HEK293 (cell line): ENCODE data around the gene PITPNM3.

Experiments used
- CTCF ChIA-PET: fragments of 350-600 bp; formaldehyde crosslinking; extraction: SDS; loops from one replicate; lab custom pipeline; 2021; ENCODE audit warnings: antibody characterized with exemption; lab: Yijun Ruan, JAX
- POLR2A ChIA-PET: fragments of 300-600 bp; formaldehyde crosslinking; extraction: SDS; loops from one replicate; lab custom pipeline; 2020; ENCODE audit warnings: antibody characterized with exemption, inconsistent platforms; lab: Yijun Ruan, JAX
- H3K27ac ChIP-seq: fragments of 200-500 bp; sonication (Bioruptor generic); 2 replicates; pipeline ENCODE4 v1.5.1; 2014; ENCODE audit warnings: low read depth, low read length, control low read depth, inconsistent platforms; ENCODE audit errors: extremely low read depth
- H3K36me3 ChIP-seq, 2 experiments: fragments of 200-500 bp in 1 of 2; sonication (Bioruptor generic) in 1 of 2; 1 replicate in 1 of 2; 2 replicates in 1 of 2; pipeline ENCODE4 v1.5.1; 2014 to 2017; ENCODE audit warnings: inconsistent platforms in 2 of 2, low read length in 2 of 2; ENCODE audit not compliant: control insufficient read depth in 2 of 2, insufficient read depth in 1 of 2
- H3K4me1 ChIP-seq: fragments of 200-500 bp; sonication (Bioruptor generic); 2 replicates; pipeline ENCODE4 v1.5.1; 2014; ENCODE audit warnings: mild to moderate bottlenecking, low read length, inconsistent platforms; ENCODE audit not compliant: control insufficient read depth, insufficient read depth
- H3K4me3 ChIP-seq: 2 replicates; pipeline ENCODE4 v1.5.1; 2011; ENCODE audit warnings: low read depth, mild to moderate bottlenecking, control low read depth, low read length, moderate library complexity
- H3K9me3 ChIP-seq: fragments of 200-500 bp; sonication (Bioruptor generic); 2 replicates; pipeline ENCODE4 v1.5.1; 2014; ENCODE audit warnings: low read depth, low read length, inconsistent platforms; ENCODE audit not compliant: control insufficient read depth, insufficient read depth
- HOXC10 ChIP-seq: sonication (generic); formaldehyde crosslinking; IDR thresholded peaks from 2 replicates; pipeline ENCODE4 v1.8.1; 2023; ENCODE audit warnings: mild to moderate bottlenecking, missing genetic modification reagents
- KLF10 ChIP-seq: fragments of 450-650 bp; IDR thresholded peaks from 2 replicates; pipeline ENCODE4 v1.5.1; 2018; ENCODE audit warnings: missing biosample characterization, mild to moderate bottlenecking, missing genetic modification characterization
- SALL2 ChIP-seq: fragments of 450-650 bp; formaldehyde crosslinking; IDR thresholded peaks from 2 replicates; pipeline ENCODE4 v1.5.0; 2017; ENCODE audit warnings: missing biosample characterization, mild to moderate bottlenecking, missing genetic modification characterization, borderline replicate concordance
- YY2 ChIP-seq: fragments of 450-650 bp; formaldehyde crosslinking; IDR thresholded peaks from 2 replicates; pipeline ENCODE4 v1.5.1; 2016; ENCODE audit warnings: missing biosample characterization, missing genetic modification characterization
- ZNF138 ChIP-seq: fragments of 450-650 bp; formaldehyde crosslinking; IDR thresholded peaks from 2 replicates; pipeline ENCODE4 v1.5.1; 2016; ENCODE audit warnings: missing biosample characterization, missing genetic modification characterization, borderline replicate concordance
- ZNF140 ChIP-seq: fragments of 450-650 bp; formaldehyde crosslinking; IDR thresholded peaks from 2 replicates; pipeline ENCODE4 v1.5.1; 2016; ENCODE audit warnings: missing biosample characterization, missing genetic modification characterization
- ZNF184 ChIP-seq: fragments of 450-650 bp; IDR thresholded peaks from 2 replicates; pipeline ENCODE4 v1.5.1; 2018; ENCODE audit warnings: missing biosample characterization, mild to moderate bottlenecking, missing genetic modification characterization
- ZNF670 ChIP-seq: fragments of 450-650 bp; formaldehyde crosslinking; IDR thresholded peaks from 2 replicates; pipeline ENCODE4 v1.5.1; 2016; ENCODE audit warnings: missing biosample characterization, missing genetic modification characterization, low read depth
- ZNF830 ChIP-seq: fragments of 450-650 bp; IDR thresholded peaks from 2 replicates; pipeline ENCODE4 v1.5.0; 2018; ENCODE audit warnings: missing biosample characterization, missing genetic modification characterization, low read depth, mild to moderate bottlenecking, moderate library complexity
- ZNF843 ChIP-seq: fragments of 450-650 bp; formaldehyde crosslinking; IDR thresholded peaks from 2 replicates; pipeline ENCODE4 v1.5.1; 2016; ENCODE audit warnings: missing biosample characterization, missing genetic modification characterization
- ZSCAN16 ChIP-seq: fragments of 450-650 bp; formaldehyde crosslinking; IDR thresholded peaks from 2 replicates; pipeline ENCODE4 v1.5.1; 2016; ENCODE audit warnings: missing biosample characterization, missing genetic modification characterization
- TF ChIP-seq, protein P1 (sequence below): fragments of 450-650 bp; formaldehyde crosslinking; IDR thresholded peaks from 2 replicates; pipeline ENCODE4 v1.5.1; 2016; ENCODE audit warnings: missing biosample characterization, missing genetic modification characterization, low read depth
- TF ChIP-seq, protein P2 (sequence below): fragments of 450-650 bp; formaldehyde crosslinking; IDR thresholded peaks from 2 replicates; pipeline ENCODE4 v1.5.1; 2016; ENCODE audit warnings: missing biosample characterization, missing genetic modification characterization
- TF ChIP-seq, protein P3 (sequence below): fragments of 450-650 bp; formaldehyde crosslinking; IDR thresholded peaks from 2 replicates; pipeline ENCODE4 v1.5.1; 2016; ENCODE audit warnings: missing biosample characterization, missing genetic modification characterization, borderline replicate concordance
- TF ChIP-seq, protein P4 (sequence below): fragments of 450-650 bp; formaldehyde crosslinking; IDR thresholded peaks from 2 replicates; pipeline ENCODE4 v1.5.1; 2017; ENCODE audit warnings: missing biosample characterization, missing genetic modification characterization
- TF ChIP-seq, protein P5 (sequence below): fragments of 450-650 bp; formaldehyde crosslinking; IDR thresholded peaks from 2 replicates; pipeline ENCODE4 v1.5.1; 2016; ENCODE audit warnings: missing biosample characterization, missing genetic modification characterization
- TF ChIP-seq, protein P6 (sequence below): fragments of 450-650 bp; IDR thresholded peaks from 2 replicates; pipeline ENCODE4 v1.5.1; 2018; ENCODE audit warnings: missing biosample characterization, mild to moderate bottlenecking, missing genetic modification characterization

PITPNM3 gene

DNA sequence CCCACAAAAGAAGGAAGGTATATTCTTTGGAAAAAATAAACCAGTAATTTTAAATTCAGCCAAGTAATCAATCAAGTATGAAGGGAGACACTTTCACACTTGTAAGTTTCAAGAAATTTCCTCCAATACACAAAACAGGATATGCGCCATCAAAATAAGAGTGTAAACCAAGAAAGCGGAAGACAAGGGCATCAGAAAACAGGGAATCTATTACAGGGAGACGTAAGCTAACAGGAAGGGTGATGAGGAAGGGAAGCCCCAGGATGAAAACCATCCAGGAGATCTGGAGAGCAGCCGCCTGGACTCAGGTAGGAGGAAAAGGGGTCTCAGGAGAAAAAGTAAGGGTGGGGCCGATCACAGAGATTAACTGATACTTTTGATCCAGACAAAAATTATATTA lies 31.8 kb upstream of the PITPNM3 start (continued):
- TF ChIP-seq, protein P1, sequence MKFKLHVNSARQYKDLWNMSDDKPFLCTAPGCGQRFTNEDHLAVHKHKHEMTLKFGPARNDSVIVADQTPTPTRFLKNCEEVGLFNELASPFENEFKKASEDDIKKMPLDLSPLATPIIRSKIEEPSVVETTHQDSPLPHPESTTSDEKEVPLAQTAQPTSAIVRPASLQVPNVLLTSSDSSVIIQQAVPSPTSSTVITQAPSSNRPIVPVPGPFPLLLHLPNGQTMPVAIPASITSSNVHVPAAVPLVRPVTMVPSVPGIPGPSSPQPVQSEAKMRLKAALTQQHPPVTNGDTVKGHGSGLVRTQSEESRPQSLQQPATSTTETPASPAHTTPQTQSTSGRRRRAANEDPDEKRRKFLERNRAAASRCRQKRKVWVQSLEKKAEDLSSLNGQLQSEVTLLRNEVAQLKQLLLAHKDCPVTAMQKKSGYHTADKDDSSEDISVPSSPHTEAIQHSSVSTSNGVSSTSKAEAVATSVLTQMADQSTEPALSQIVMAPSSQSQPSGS, result no peak

DNA sequence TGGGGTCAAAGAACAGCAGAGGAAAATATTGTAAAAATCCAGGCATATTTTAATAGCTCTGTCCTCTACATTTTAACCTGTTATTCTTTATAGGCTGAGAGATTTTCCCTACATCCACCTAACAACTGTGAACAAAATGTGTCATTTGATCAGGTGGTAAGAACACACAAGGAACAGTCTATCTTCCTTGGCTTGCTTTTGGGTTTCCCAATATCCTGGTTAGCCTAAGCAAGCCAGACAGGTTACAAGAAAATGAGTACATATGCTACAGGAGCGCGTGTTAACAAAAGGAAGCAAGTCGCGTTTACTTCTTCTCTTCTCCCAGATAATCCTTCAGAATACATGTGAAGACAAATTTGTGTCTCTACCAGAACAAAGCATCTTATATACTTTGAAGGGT lies 31.0 kb upstream of the PITPNM3 start:
- peaks cover 84 to 99% of the 10 kb centered on the region in 2 experiments for H3K36me3 ChIP-seq
- POLR2A ChIA-PET, result no interaction called here

More for the DNA sequence above, 31.0 kb upstream of the PITPNM3 start:
- no peaks in the 10 kb centered on the region for H3K4me1 ChIP-seq
- no peak overlapping the region for H3K27ac ChIP-seq
- H3K9me3 ChIP-seq, result peaks cover 7% of the 10 kb centered on the region
- TF ChIP-seq ZNF830 (tag by site-specific recombination) (no peak), KLF10 (tag by site-specific recombination) (no peak), SALL2 (tag by site-specific recombination) (no peak), ZNF184 (tag by site-specific recombination) (no peak), ZNF843 (tag by site-specific recombination) (no peak), HOXC10 (no peak), YY2 (tag by site-specific recombination) (no peak), ZNF670 (tag by site-specific recombination) (no peak), ZSCAN16 (tag by site-specific recombination) (no peak), ZNF138 (tag by site-specific recombination) (no peak), ZNF140 (tag by site-specific recombination) (no peak)
- TF ChIP-seq, protein P2, sequence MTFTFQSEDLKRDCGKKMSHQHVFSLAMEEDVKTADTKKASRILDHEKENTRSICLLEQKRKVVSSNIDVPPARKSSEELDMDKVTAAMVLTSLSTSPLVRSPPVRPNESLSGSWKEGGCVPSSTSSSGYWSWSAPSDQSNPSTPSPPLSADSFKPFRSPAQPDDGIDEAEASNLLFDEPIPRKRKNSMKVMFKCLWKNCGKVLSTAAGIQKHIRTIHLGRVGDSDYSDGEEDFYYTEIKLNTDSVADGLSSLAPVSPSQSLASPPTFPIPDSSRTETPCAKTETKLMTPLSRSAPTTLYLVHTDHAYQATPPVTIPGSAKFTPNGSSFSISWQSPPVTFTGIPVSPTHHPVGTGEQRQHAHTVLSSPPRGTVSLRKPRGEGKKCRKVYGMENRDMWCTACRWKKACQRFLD, result no peak
- TF ChIP-seq, protein P3, sequence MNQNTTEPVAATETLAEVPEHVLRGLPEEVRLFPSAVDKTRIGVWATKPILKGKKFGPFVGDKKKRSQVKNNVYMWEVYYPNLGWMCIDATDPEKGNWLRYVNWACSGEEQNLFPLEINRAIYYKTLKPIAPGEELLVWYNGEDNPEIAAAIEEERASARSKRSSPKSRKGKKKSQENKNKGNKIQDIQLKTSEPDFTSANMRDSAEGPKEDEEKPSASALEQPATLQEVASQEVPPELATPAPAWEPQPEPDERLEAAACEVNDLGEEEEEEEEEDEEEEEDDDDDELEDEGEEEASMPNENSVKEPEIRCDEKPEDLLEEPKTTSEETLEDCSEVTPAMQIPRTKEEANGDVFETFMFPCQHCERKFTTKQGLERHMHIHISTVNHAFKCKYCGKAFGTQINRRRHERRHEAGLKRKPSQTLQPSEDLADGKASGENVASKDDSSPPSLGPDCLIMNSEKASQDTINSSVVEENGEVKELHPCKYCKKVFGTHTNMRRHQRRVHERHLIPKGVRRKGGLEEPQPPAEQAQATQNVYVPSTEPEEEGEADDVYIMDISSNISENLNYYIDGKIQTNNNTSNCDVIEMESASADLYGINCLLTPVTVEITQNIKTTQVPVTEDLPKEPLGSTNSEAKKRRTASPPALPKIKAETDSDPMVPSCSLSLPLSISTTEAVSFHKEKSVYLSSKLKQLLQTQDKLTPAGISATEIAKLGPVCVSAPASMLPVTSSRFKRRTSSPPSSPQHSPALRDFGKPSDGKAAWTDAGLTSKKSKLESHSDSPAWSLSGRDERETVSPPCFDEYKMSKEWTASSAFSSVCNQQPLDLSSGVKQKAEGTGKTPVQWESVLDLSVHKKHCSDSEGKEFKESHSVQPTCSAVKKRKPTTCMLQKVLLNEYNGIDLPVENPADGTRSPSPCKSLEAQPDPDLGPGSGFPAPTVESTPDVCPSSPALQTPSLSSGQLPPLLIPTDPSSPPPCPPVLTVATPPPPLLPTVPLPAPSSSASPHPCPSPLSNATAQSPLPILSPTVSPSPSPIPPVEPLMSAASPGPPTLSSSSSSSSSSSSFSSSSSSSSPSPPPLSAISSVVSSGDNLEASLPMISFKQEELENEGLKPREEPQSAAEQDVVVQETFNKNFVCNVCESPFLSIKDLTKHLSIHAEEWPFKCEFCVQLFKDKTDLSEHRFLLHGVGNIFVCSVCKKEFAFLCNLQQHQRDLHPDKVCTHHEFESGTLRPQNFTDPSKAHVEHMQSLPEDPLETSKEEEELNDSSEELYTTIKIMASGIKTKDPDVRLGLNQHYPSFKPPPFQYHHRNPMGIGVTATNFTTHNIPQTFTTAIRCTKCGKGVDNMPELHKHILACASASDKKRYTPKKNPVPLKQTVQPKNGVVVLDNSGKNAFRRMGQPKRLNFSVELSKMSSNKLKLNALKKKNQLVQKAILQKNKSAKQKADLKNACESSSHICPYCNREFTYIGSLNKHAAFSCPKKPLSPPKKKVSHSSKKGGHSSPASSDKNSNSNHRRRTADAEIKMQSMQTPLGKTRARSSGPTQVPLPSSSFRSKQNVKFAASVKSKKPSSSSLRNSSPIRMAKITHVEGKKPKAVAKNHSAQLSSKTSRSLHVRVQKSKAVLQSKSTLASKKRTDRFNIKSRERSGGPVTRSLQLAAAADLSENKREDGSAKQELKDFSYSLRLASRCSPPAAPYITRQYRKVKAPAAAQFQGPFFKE (tag by site-specific recombination), result no peak
- TF ChIP-seq, protein P4, sequence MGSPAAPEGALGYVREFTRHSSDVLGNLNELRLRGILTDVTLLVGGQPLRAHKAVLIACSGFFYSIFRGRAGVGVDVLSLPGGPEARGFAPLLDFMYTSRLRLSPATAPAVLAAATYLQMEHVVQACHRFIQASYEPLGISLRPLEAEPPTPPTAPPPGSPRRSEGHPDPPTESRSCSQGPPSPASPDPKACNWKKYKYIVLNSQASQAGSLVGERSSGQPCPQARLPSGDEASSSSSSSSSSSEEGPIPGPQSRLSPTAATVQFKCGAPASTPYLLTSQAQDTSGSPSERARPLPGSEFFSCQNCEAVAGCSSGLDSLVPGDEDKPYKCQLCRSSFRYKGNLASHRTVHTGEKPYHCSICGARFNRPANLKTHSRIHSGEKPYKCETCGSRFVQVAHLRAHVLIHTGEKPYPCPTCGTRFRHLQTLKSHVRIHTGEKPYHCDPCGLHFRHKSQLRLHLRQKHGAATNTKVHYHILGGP (tag by site-specific recombination), result no peak
- TF ChIP-seq, protein P5, sequence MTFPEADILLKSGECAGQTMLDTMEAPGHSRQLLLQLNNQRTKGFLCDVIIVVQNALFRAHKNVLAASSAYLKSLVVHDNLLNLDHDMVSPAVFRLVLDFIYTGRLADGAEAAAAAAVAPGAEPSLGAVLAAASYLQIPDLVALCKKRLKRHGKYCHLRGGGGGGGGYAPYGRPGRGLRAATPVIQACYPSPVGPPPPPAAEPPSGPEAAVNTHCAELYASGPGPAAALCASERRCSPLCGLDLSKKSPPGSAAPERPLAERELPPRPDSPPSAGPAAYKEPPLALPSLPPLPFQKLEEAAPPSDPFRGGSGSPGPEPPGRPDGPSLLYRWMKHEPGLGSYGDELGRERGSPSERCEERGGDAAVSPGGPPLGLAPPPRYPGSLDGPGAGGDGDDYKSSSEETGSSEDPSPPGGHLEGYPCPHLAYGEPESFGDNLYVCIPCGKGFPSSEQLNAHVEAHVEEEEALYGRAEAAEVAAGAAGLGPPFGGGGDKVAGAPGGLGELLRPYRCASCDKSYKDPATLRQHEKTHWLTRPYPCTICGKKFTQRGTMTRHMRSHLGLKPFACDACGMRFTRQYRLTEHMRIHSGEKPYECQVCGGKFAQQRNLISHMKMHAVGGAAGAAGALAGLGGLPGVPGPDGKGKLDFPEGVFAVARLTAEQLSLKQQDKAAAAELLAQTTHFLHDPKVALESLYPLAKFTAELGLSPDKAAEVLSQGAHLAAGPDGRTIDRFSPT, result no peak
- TF ChIP-seq, protein P6, sequence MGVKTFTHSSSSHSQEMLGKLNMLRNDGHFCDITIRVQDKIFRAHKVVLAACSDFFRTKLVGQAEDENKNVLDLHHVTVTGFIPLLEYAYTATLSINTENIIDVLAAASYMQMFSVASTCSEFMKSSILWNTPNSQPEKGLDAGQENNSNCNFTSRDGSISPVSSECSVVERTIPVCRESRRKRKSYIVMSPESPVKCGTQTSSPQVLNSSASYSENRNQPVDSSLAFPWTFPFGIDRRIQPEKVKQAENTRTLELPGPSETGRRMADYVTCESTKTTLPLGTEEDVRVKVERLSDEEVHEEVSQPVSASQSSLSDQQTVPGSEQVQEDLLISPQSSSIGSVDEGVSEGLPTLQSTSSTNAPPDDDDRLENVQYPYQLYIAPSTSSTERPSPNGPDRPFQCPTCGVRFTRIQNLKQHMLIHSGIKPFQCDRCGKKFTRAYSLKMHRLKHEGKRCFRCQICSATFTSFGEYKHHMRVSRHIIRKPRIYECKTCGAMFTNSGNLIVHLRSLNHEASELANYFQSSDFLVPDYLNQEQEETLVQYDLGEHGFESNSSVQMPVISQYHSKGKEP (tag by site-specific recombination), result no peak
- no peak overlapping the region for H3K4me3 ChIP-seq
- CTCF ChIA-PET, result interaction anchor here (1.2 kb wide), 1 partner anchor 114 kb away, joined by 5 read pairs; no protein-coding TSS in a partner anchor
